ENCODE measurements around the gene IGHMBP2.

DNA sequence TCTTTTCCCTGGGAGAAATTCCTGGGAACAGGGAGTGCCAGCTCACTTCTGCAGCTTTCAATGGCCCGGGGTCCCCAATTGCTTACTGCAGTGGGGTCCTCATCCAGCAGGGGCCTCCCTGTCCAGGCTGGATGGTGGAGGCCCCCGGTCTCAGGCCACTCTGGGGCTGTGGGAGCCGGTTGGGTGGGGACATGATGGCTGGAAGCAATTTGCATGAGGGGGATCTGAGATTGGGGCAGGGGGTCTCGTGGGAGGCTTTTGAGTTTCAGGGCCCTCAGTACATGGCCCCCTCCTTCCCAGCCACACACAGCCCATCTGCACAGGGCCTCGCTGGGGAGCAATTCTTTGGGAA, 51.9 kb downstream of the IGHMBP2 start:
- TF ChIP-seq ARNT (IDR thresholded peaks at IDR 0.05) (no peak), SP1 (IDR thresholded peaks at IDR 0.05) (no peak)
